CD4-positive, alpha-beta T cell treated with Interleukin-15 for 1 hour (primary cell): Measurements from ENCODE around the gene ADAMTSL1.

Source experiments
- DNase-seq: peaks from one replicate; pipeline ENCODE4 v3.0.0-alpha.2; 2020

The ADAMTSL1 gene

GRCh38 chr9:18666986-18667772 is 193.2 kb downstream of the ADAMTSL1 start:
- no peak for DNase-seq

- DNase-seq, result no peak
Observed at GRCh38 chr9:18668944-18669343, 195.0 kb downstream of the ADAMTSL1 start.

GRCh38 chr9:18672706-18673105 is 198.8 kb downstream of the ADAMTSL1 start:
- no peak for DNase-seq

- no peak for DNase-seq
Observed at GRCh38 chr9:18673179-18673578, 199.2 kb downstream of the ADAMTSL1 start.

- DNase-seq, result no peak
Observed at GRCh38 chr9:18675332-18675731, 201.4 kb downstream of the ADAMTSL1 start.

GRCh38 chr9:18675973-18676372 is 202.0 kb downstream of the ADAMTSL1 start:
- DNase-seq, result no peak

- no peak for DNase-seq
Observed at GRCh38 chr9:18676525-18676924, 202.6 kb downstream of the ADAMTSL1 start.

GRCh38 chr9:18678821-18679590 is 205.1 kb downstream of the ADAMTSL1 start:
- no peak for DNase-seq

- DNase-seq, result no peak
Observed at GRCh38 chr9:18682907-18683306, 209.0 kb downstream of the ADAMTSL1 start.

GRCh38 chr9:18683312-18683711 is 209.4 kb downstream of the ADAMTSL1 start:
- DNase-seq, result no peak

GRCh38 chr9:18683851-18684250 is 209.9 kb downstream of the ADAMTSL1 start:
- DNase-seq, result no peak

- no peak for DNase-seq
Observed at GRCh38 chr9:18684593-18685317, 210.8 kb downstream of the ADAMTSL1 start.

GRCh38 chr9:18688581-18689565 is 214.9 kb downstream of the ADAMTSL1 start:
- no peak for DNase-seq

GRCh38 chr9:18689921-18690320 is 216.0 kb downstream of the ADAMTSL1 start:
- DNase-seq, result no peak

- no peak for DNase-seq
Observed at GRCh38 chr9:18692268-18692667, 218.3 kb downstream of the ADAMTSL1 start.

- DNase-seq, result no peak
Observed at GRCh38 chr9:18692962-18693361, 219.0 kb downstream of the ADAMTSL1 start.

- no peak for DNase-seq
Observed at GRCh38 chr9:18694959-18695668, 221.2 kb downstream of the ADAMTSL1 start.

GRCh38 chr9:18698992-18699391 is 225.0 kb downstream of the ADAMTSL1 start:
- DNase-seq, result no peak

- DNase-seq, result no peak
Observed at GRCh38 chr9:18699764-18700163, 225.8 kb downstream of the ADAMTSL1 start.

- no peak for DNase-seq
Observed at GRCh38 chr9:18700714-18701113, 226.8 kb downstream of the ADAMTSL1 start.

- DNase-seq, result no peak
Observed at GRCh38 chr9:18703151-18703900, 229.4 kb downstream of the ADAMTSL1 start.
